UCSD-AML1 (cell line): ENCODE measurements around the gene PBOV1.

Experiments used
- DNase-seq: peaks from one replicate; lab custom pipeline; 2025; ENCODE audit not compliant: unreplicated experiment; lab: John Stamatoyannopoulos, UW

PBOV1 gene

DNA sequence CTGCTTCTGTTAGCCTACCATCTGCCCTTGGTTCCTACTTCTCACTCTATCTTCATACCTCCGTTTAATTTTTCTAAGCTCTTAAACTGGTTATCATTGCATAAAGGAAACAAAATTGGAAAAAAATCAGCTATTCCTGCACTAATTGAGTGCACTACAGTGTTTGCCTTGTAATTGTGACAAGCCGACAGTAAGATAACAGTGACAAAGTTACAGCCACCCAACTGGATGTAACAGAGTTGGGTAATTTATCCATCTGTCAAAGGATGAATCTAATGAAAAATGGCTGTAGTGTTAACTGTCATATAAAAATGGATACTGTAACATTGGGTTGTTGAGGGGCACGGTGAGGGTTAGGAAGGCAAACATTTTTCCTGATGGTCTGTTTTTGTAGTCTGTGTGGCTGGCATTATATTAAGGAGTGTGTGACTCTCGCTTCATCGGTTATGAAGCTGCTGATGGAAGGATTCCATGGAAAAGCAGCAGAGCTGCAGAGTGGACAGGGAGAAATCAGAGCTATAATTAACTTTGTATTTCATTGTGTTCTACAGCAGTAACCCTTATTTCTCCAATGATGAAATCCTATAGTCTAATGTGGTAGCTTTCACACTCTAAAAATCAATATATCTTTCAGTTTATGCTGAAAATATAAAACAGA is 12.7 kb downstream of the PBOV1 start:
- no peak for DNase-seq

- DNase-seq: no peak
Observed at GRCh38 chr6:138204792-138205384, 13.4 kb downstream of the PBOV1 start.

DNA sequence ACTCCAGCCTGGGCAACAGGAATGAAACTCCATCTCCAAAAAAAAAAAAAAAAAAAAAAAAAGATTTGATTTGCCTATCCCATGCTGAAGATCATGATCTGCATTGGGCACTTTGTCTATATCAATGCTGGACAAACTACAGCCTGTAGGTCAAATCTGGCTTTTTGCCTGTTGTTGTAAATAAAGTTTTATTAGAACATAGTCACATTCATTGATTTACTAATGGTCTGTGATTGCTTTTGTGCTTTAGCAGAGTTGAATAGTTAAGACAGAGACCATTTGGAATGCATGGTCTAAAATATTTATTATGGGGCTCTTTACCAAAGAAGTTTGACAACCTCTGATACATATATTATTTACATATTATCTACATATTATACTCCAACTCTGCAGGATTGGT is 14.0 kb downstream of the PBOV1 start:
- DNase-seq: no peak

DNA sequence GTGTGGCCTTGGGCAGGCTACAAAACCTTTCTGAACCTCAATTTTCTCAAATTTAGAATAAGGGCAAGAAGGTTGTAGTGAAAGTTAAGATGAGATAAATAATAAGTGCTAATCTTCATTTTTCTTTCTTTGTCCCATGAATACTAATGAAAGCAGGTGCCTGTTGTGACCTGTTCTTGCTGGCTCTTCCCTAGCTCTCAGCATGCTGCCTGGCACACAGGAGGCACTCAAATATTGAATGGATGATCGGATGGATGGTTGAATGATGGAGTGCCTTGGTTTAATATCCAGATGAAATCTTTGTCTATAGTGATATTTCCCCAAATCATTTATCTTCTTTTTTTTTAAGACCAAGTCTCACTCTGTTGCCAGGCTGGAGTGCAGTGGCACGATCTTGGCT is 15.0 kb downstream of the PBOV1 start:
- DNase-seq: no peak

- no peak for DNase-seq
Observed at GRCh38 chr6:138201836-138202235, 16.5 kb downstream of the PBOV1 start.

DNA sequence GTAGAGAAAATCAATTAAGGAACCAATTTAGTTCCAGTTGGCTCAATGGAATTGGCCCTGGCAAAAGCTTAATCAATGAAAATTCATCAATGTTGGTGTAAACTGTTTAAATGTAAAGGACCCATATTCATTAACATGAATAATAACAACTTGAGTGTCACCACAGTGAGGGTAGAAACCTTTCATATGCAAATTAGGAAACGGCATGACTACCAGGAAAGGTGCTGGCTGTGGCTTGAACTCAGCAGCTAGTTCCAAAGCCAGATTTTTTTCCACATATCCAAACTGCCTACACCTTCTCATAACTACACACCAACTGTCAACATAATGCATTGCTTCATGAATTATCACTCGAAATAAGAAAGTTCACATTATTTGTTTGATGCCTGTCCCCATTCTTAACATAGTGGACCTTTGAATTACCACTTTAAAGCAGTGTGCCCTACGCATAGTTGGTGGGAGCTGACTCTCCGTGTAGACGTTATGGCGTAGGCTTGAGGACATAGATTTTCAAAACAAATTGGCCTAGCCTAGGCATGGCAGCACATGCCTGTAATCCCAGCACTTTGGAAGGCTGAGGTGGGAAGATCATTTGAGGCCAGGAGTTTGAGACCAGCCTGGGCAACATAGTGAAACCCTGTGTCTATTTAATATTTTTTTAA is 19.7 kb downstream of the PBOV1 start:
- no peak for DNase-seq

DNA sequence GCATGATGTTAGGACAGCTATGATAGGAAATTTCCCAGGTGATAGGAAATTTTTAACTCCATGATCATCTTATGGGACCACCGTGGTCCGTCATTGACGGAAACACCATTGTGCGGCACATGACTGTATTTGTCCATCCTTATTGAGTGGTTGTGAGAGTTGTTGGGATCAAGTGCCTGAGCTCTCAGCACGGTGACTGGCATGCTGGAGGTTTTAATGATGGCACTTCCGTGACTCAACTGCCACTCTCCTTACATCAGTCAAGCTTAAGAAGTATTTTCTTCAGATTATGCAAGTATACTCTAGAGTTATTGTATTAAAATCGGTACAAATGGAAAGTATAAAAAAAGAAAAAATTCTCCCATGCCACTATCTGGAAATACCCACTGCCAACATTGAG is 20.7 kb downstream of the PBOV1 start:
- DNase-seq: no peak

GRCh38 chr6:138196122-138196738 is 22.1 kb downstream of the PBOV1 start:
- no peak for DNase-seq

- no peak for DNase-seq
Observed at GRCh38 chr6:138194287-138194686, 24.0 kb downstream of the PBOV1 start.

GRCh38 chr6:138188278-138188941 is 29.9 kb downstream of the PBOV1 start:
- DNase-seq: no peak

DNA sequence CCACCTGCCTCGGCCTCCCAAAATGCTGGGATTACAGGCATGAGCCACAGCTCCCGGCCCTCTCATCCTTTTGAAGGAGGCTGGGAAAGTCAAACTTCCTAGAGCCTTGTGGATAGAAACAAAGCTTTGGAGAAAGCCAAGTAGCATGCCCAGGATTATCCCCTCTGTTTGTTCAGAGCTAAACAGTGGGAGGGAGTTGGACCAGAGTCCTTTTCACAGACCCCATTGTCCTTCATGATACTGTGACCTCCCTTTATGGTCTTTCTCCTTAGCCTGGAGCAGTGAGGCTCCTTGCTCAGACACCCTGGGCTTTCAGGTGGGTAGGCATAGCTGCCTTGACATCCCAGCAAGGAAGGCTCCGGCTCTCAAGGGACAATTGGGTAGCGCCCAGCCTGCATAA is 31.1 kb downstream of the PBOV1 start:
- DNase-seq: no peak

DNA sequence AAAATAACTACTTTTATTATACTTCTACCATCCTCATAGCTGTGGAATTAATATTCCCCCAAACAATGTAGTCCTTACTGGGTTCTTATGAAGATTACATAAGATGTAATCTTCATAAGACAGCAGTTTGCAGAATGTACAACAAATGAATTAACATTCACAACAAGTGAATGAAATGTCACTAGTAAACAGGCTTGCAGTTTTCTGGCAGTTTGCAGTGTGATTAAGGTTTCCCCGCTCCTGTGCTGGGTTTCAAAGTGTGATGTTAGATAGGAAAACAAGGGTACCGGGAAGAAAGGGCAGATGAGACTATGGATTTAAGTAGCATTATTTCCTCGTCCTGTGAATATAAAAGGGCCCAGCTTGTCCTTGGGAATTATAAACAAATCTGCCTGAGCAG is 34.1 kb downstream of the PBOV1 start:
- DNase-seq: no peak

GRCh38 chr6:138183790-138184134 is 34.5 kb downstream of the PBOV1 start:
- no peak for DNase-seq

GRCh38 chr6:138182939-138183789 is 35.1 kb downstream of the PBOV1 start:
- no peak for DNase-seq

DNA sequence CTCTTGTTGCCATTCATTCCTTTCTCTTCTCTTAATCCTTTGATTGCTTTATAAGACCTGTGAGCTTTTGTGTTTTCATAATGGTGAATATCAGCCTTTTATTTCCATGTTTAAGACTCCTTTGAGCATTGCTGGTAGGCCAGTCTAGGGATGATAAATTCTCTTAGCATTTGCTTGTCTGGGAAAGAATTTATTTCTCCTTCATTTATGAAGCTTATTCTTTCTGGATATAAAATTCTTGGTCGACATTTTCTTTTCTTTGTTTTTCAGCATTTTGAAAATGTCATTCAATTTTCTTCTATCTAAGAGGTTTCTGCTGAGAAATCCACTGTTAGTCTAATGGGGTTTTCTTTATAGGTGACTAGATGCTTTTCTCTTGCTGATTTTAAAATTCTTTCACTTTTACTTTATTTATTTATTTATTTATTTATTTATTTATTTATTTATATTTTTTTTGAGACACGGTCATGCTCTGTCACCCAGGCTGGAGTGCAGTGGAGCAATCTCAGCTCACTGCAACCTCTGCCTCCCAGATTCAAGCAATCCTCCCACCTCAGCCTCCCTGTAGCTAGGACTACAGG is 41.5 kb downstream of the PBOV1 start:
- DNase-seq: no peak

- DNase-seq: no peak
Observed at GRCh38 chr6:138175596-138175995, 42.7 kb downstream of the PBOV1 start.
